HepG2 (cell line): ENCODE data around the gene VEGFB. TPM values are rescaled to one million over a fixed set of nuclear protein-coding genes. Genes with fewer than 3 reads are reported as not detected.

ENCODE experiments used
- ARNT ChIP-seq: fragments of 450-650 bp; IDR thresholded peaks from 2 replicates; pipeline ENCODE4 v1.6.1; 2017
- ATRX ChIP-seq: sonication (generic); formaldehyde crosslinking; IDR thresholded peaks from 2 replicates; pipeline ENCODE4 v1.4.0; 2020; ENCODE audit warnings: missing genetic modification reagents, borderline replicate concordance
- BHLHE40 ChIP-seq: IDR thresholded peaks from 2 replicates; pipeline ENCODE4 v1.6.1; 2011; ENCODE audit warnings: low read length, improper control_type of control experiment
- CREB1 ChIP-seq, 2 experiments: fragments of 450-650 bp in 1 of 2; IDR thresholded peaks; 2 replicates each; pipeline ENCODE4 v1.6.1; 2016 to 2017; ENCODE audit warnings: control low read depth in 1 of 2, mild to moderate bottlenecking in 1 of 2, missing compliant biosample characterization in 1 of 2, missing genetic modification characterization in 1 of 2
- CSRNP2 ChIP-seq: sonication (generic); formaldehyde crosslinking; conservative IDR thresholded peaks from 2 replicates; pipeline ENCODE4 v1.8.0; 2022; ENCODE audit warnings: low read depth, missing genetic modification reagents
- FOXA1 ChIP-seq, 2 experiments: fragments of 450-650 bp in 1 of 2; sonication (generic) in 1 of 2; formaldehyde crosslinking in 1 of 2; IDR thresholded peaks; 2 replicates each; pipeline versions ENCODE4 v1.4.0 to v1.6.1; 2016 to 2020; ENCODE audit warnings: missing genetic modification reagents in 1 of 2
- HDAC2 ChIP-seq: sonication (generic); formaldehyde crosslinking; IDR thresholded peaks from 2 replicates; pipeline ENCODE4 v1.4.0; 2020; ENCODE audit warnings: missing genetic modification reagents
- MBNL3 ChIP-seq: fragments of 250-450 bp; sonication (Bioruptor Pico); conservative IDR thresholded peaks from 2 replicates; pipeline ENCODE4 v1.8.0; 2022; ENCODE audit warnings: mild to moderate bottlenecking, inconsistent platforms
- MTA3 ChIP-seq: sonication (generic); formaldehyde crosslinking; IDR thresholded peaks from 2 replicates; pipeline ENCODE4 v1.4.0; 2020; ENCODE audit warnings: missing genetic modification reagents
- MXD4 ChIP-seq: IDR thresholded peaks from 2 replicates; pipeline ENCODE4 v1.6.1; 2016; ENCODE audit warnings: mild to moderate bottlenecking, missing biosample characterization, missing genetic modification reagents
- NFYC ChIP-seq: IDR thresholded peaks from 2 replicates; pipeline ENCODE4 v1.6.1; 2016; ENCODE audit warnings: missing genetic modification reagents, missing compliant biosample characterization
- RAD51 ChIP-seq: fragments of 450-650 bp; IDR thresholded peaks from 2 replicates; pipeline ENCODE4 v1.6.1; 2016; ENCODE audit warnings: borderline replicate concordance
- TCF7 ChIP-seq: sonication (generic); IDR thresholded peaks from 2 replicates; pipeline ENCODE4 v1.6.1; 2016; ENCODE audit warnings: antibody characterized with exemption, low read depth
- ZC3H13 ChIP-seq: sonication (generic); formaldehyde crosslinking; IDR thresholded peaks from 2 replicates; pipeline ENCODE4 v1.8.1; 2023; ENCODE audit warnings: mild to moderate bottlenecking, missing genetic modification reagents, moderate library complexity
- ZKSCAN8 ChIP-seq: IDR thresholded peaks from 2 replicates; pipeline ENCODE4 v1.6.1; 2016; ENCODE audit warnings: borderline replicate concordance, missing genetic modification reagents, missing compliant biosample characterization
- ZNF770 ChIP-seq: sonication (generic); formaldehyde crosslinking; IDR thresholded peaks from 2 replicates; pipeline ENCODE4 v1.5.0; 2020; ENCODE audit warnings: mild to moderate bottlenecking, missing genetic modification reagents
- polyA plus RNA-seq, 8 experiments: library from polyadenylated mRNA; depleted of rRNA in 3 of 8; stranded (reverse) in 7 of 8; unstranded in 1 of 8; fragments of >200 nt; fragmentation: Illumina TruSeq in 4 of 8; extraction: Trizol in 4 of 8; gene quantifications; 2 replicates each; pipeline versions ENCODE4 v1.2.1 to v1.2.3, GENCODE V29; 2011 to 2016; ENCODE audit warnings: low read depth in 4 of 8, missing spikeins in 1 of 8, mixed read lengths in 1 of 8; ENCODE audit not compliant: insufficient read depth in 1 of 8
- total RNA-seq, 5 experiments: library from RNA; depleted of rRNA; stranded (reverse); fragments of >200 nt; fragmentation: Illumina TruSeq; extraction: Trizol; gene quantifications; 2 replicates each; pipeline ENCODE4 v1.2.3, GENCODE V29; 2016; ENCODE audit warnings: low read depth in 1 of 5
- TF ChIP-seq, protein P1 (sequence below): sonication (generic); formaldehyde crosslinking; IDR thresholded peaks from 2 replicates; pipeline ENCODE4 v1.4.0; 2020; ENCODE audit warnings: low read depth, mild to moderate bottlenecking, missing genetic modification reagents

VEGFB gene
- total and polyA plus RNA-seq, 2 of the 13 experiments (the other 11 are each of a cell fraction or from before 2014, with no cell fraction given): 9.0 to 11.3 TPM

- TF ChIP-seq MXD4 (CRISPR knock-in tag) (peak; percentile 23; the same call in 1 of the 2 replicates), ZNF770 (CRISPR knock-in tag) (peak; percentile 57; the same call in 1 of the 2 replicates), ZC3H13 (CRISPR knock-in tag) (peak; percentile 68; the same call in 1 of the 2 replicates), FOXA1 (IDR thresholded peaks at IDR 0.05) (no peak), FOXA1 (CRISPR knock-in tag; IDR thresholded peaks at IDR 0.05) (peak; percentile 45; the same call in 1 of the 2 replicates), CREB1 (IDR thresholded peaks at IDR 0.05) (no peak), CREB1 (CRISPR knock-in tag; IDR thresholded peaks at IDR 0.05) (no peak), HDAC2 (CRISPR knock-in tag) (peak; percentile 50), MBNL3 (CRISPR knock-in tag) (no peak), ATRX (CRISPR knock-in tag) (no peak), TCF7 (no peak), NFYC (peak; percentile 83), RAD51 (no peak), BHLHE40 (no peak), MTA3 (CRISPR knock-in tag) (no peak), ZKSCAN8 (peak; percentile 28; the same call in 1 of the 2 replicates), CSRNP2 (no peak), ARNT (no peak)
- TF ChIP-seq, protein P1, sequence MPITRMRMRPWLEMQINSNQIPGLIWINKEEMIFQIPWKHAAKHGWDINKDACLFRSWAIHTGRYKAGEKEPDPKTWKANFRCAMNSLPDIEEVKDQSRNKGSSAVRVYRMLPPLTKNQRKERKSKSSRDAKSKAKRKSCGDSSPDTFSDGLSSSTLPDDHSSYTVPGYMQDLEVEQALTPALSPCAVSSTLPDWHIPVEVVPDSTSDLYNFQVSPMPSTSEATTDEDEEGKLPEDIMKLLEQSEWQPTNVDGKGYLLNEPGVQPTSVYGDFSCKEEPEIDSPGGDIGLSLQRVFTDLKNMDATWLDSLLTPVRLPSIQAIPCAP (CRISPR knock-in tag): no peak
These were observed 8.5 kb upstream of the VEGFB start, which contains the start of the genes NUDT22 and TRPT1 (continued) for GRCh38 chr11:64225608-64226506.
